ENCODE data around the gene KIRREL1. TPM values are rescaled to one million over a fixed set of nuclear protein-coding genes. Genes with fewer than 3 reads are reported as not detected.

The KIRREL1 gene
- total RNA-seq, 6 experiments from 2014 or later, result 1.1 to 4.9 (median 2.9) TPM

- H3K4me1 ChIP-seq, result no peaks in the 10 kb centered on the region
- H3K9me3 ChIP-seq, result no peaks in the 10 kb centered on the region
- ATAC-seq (no peak), DNase-seq (no peak)
- H3K4me3 ChIP-seq, result no peak overlapping the region
- intact Hi-C loops (cut with DNase I), result no loop called here
- H3K27me3 ChIP-seq, result no peaks in the 10 kb centered on the region
- H3K27ac ChIP-seq, result no peak overlapping the region
- no peaks in the 10 kb centered on the region for H3K36me3 ChIP-seq
- WGBS (ENCODE audit: insufficient coverage, low coverage, low lambda C conversion rate, missing lambda C conversion rate), result 21% methylated on average over 4 of the region's 4 CpGs
- TF ChIP-seq POLR2A (IDR thresholded peaks at IDR 0.05) (no peak), CTCF (IDR thresholded peaks at IDR 0.05) (no peak)
Measured at GRCh38 chr1:158059984-158060383, 66.5 kb downstream of the KIRREL1 start.

GRCh38 chr1:158062174-158062573 lies 68.7 kb downstream of the KIRREL1 start:
- Histone ChIP-seq H3K27me3 (no peaks in the 10 kb centered on the region), H3K9me3 (no peaks in the 10 kb centered on the region), H3K4me1 (no peaks in the 10 kb centered on the region), H3K36me3 (no peaks in the 10 kb centered on the region), H3K4me3 (no peak overlapping the region), H3K27ac (no peak overlapping the region)
- TF ChIP-seq POLR2A (IDR thresholded peaks at IDR 0.05), result no peak
- TF ChIP-seq CTCF (IDR thresholded peaks at IDR 0.05), result no peak
- WGBS (ENCODE audit: insufficient coverage, low coverage, low lambda C conversion rate, missing lambda C conversion rate), result 52% methylated on average over 7 of the region's 7 CpGs
- no peak for DNase-seq
- ATAC-seq, result no peak
- intact Hi-C loops (cut with DNase I), result no loop called here

- intact Hi-C loops (cut with DNase I), result no loop called here
- ATAC-seq (peak in 1 of 4 donors; percentile 5), DNase-seq (no peak)
- no peaks in the 10 kb centered on the region for H3K27me3 ChIP-seq
- TF ChIP-seq CTCF (IDR thresholded peaks at IDR 0.05), result no peak
- no peak for TF ChIP-seq POLR2A (IDR thresholded peaks at IDR 0.05)
- H3K4me1 ChIP-seq, result no peaks in the 10 kb centered on the region
- no peak overlapping the region for H3K27ac ChIP-seq
- no peak overlapping the region for H3K4me3 ChIP-seq
- WGBS (ENCODE audit: insufficient coverage, low coverage, low lambda C conversion rate, missing lambda C conversion rate), result 22% methylated on average over 1 of the region's 6 CpGs
- no peaks in the 10 kb centered on the region for H3K36me3 ChIP-seq
- H3K9me3 ChIP-seq, result no peaks in the 10 kb centered on the region
Measured at GRCh38 chr1:158067662-158068061, 74.2 kb downstream of the KIRREL1 start.

GRCh38 chr1:158068918-158069317 lies 75.5 kb downstream of the KIRREL1 start:
- intact Hi-C loops (cut with DNase I), result no loop called here
- Histone ChIP-seq H3K9me3 (no peaks in the 10 kb centered on the region), H3K36me3 (no peaks in the 10 kb centered on the region), H3K4me3 (no peak overlapping the region), H3K27ac (no peak overlapping the region), H3K4me1 (no peaks in the 10 kb centered on the region), H3K27me3 (no peaks in the 10 kb centered on the region)
- DNase-seq, result no peak
- TF ChIP-seq POLR2A (IDR thresholded peaks at IDR 0.05) (no peak), CTCF (IDR thresholded peaks at IDR 0.05) (no peak)
- 43% methylated on average over 1 of the region's 12 CpGs for WGBS (ENCODE audit: insufficient coverage, low coverage, low lambda C conversion rate, missing lambda C conversion rate)
- no peak for ATAC-seq

GRCh38 chr1:158071138-158071537 lies 77.7 kb downstream of the KIRREL1 start:
- no peaks in the 10 kb centered on the region for H3K36me3 ChIP-seq
- H3K27me3 ChIP-seq, result no peaks in the 10 kb centered on the region
- 57% methylated on average over 9 of the region's 14 CpGs for WGBS (ENCODE audit: insufficient coverage, low coverage, low lambda C conversion rate, missing lambda C conversion rate)
- H3K4me1 ChIP-seq, result no peaks in the 10 kb centered on the region
- no peak overlapping the region for H3K27ac ChIP-seq
- intact Hi-C loops (cut with DNase I), result no loop called here
- no peaks in the 10 kb centered on the region for H3K9me3 ChIP-seq
- no peak overlapping the region for H3K4me3 ChIP-seq
- DNase-seq, result no peak
- ATAC-seq, result no peak
- TF ChIP-seq CTCF (IDR thresholded peaks at IDR 0.05) (no peak), POLR2A (IDR thresholded peaks at IDR 0.05) (no peak)
